Upper lobe of left lung (tissue), 4 donors: ENCODE measurements around the gene CXCL12.

Experiments
- CTCF ChIP-seq, 6 experiments: fragments of 450-650 bp in 4 of 6; fragments of 200-600 bp in 2 of 6; sonication (generic) in 2 of 6; IDR thresholded peaks; one replicate each; pipeline ENCODE4 v1.5.1; 2016 to 2019; ENCODE audit warnings: antibody characterized with exemption in 6 of 6
- POLR2A ChIP-seq, 4 donors: fragments of 450-650 bp; IDR thresholded peaks; one replicate each; pipeline ENCODE4 v1.5.1; 2016 to 2017; ENCODE audit warnings: antibody characterized with exemption in 4 of 4, mild to moderate bottlenecking in 2 of 4
- POLR2AphosphoS5 ChIP-seq, 2 donors: sonication (generic); formaldehyde crosslinking; IDR thresholded peaks; one replicate each; pipeline ENCODE4 v1.5.1; 2017; ENCODE audit warnings: antibody characterized with exemption in 2 of 2

DNA sequence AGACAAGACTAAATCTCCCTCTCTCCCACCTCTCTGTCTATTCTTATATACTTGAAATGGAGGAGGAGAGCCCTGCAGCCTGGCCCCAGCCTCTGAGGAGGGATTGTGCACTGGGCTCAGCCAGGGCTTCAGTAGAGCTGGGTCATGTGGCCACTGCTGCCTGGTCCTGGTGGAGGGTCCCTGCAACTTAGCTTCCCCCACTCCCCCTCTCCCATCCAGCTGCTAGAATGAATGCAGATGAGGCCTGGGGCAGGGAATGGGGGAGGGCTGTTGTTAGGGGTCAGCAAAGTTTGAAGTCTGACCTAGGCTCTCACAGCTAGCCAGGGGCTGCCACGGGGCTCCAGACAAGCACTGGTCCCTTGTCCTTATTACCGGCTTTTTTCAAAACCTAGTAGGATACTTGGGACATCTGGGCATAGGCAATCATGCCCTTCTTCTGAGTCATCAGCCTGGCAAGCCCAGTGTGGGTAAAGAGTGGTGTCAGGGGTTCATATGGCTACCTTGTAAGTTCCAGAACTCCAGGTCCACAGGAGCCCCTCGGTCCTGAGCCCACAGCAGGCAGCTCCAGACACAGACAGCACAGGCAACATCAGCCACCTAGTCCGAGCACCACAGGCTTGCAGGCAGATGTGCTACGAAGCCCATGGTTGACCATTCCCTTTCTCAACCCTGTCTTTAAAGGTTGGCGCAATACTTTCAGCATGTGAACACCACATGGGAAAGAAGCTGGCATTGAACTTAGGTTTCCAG lies 12.8 kb upstream of the CXCL12 start:
- TF ChIP-seq POLR2A (IDR thresholded peaks at IDR 0.05) (no peak), CTCF (IDR thresholded peaks at IDR 0.05) (no peak), POLR2AphosphoS5 (IDR thresholded peaks at IDR 0.05) (no peak)
